CD4-positive, alpha-beta T cell (primary cell): ENCODE results near the gene PXK. TPM values are rescaled to one million over a fixed set of nuclear protein-coding genes. Genes with fewer than 3 reads are reported as not detected.

ENCODE experiments used
- ATAC-seq: fragments of 200-7000 bp; cut with Tn5 transposase; one replicate; pipeline ENCODE4 v1.10.0; 2022; ENCODE audit warnings: mild to moderate bottlenecking; ENCODE audit not compliant: poor library complexity
- CTCF ChIA-PET: fragments of 350-600 bp; sonication (Branson Sonifier 250); formaldehyde crosslinking; loops from one replicate; lab custom pipeline; 2021; ENCODE audit warnings: antibody characterized with exemption, inconsistent platforms; lab: Charles Lee
- POLR2A ChIA-PET: fragments of 350-600 bp; sonication (Branson Sonifier 250); formaldehyde crosslinking; loops from one replicate; lab custom pipeline; 2021; ENCODE audit warnings: antibody characterized with exemption, inconsistent platforms; lab: Charles Lee
- DNase-seq, 14 experiments: peaks; one replicate each; pipeline ENCODE4 v3.0.0-alpha.2; 2013 to 2020; ENCODE audit warnings: mixed read lengths in 2 of 14
- H3K27ac ChIP-seq, 2 donors: one replicate each; pipeline versions ENCODE4 v1.5.1 to v1.7.0; 2013; ENCODE audit warnings: low read length in 2 of 2, low read depth in 1 of 2, mild to moderate bottlenecking in 1 of 2
- H3K27me3 ChIP-seq, 2 experiments: 1 replicate in 1 of 2; 2 replicates in 1 of 2; pipeline versions ENCODE4 v1.6.1 to v1.7.0; 2013; ENCODE audit warnings: low read length in 2 of 2, control low read depth in 1 of 2, mild to moderate bottlenecking in 1 of 2, moderate library complexity in 1 of 2; ENCODE audit not compliant: insufficient read depth in 2 of 2, control insufficient read depth in 1 of 2
- H3K36me3 ChIP-seq: one replicate; pipeline ENCODE4 v1.6.1; 2013; ENCODE audit warnings: low read length, control low read depth; ENCODE audit not compliant: insufficient read depth
- H3K4me1 ChIP-seq: one replicate; pipeline ENCODE4 v1.6.1; 2013; ENCODE audit warnings: low read length, control low read depth; ENCODE audit not compliant: insufficient read depth
- H3K4me3 ChIP-seq: one replicate; pipeline ENCODE4 v1.5.1; 2013; ENCODE audit warnings: mild to moderate bottlenecking, low read length, moderate library complexity
- H3K9me3 ChIP-seq, 2 experiments: 1 replicate in 1 of 2; 2 replicates in 1 of 2; pipeline versions ENCODE4 v1.6.1 to v1.7.0; 2013; ENCODE audit warnings: low read length in 2 of 2, mild to moderate bottlenecking in 2 of 2, control low read depth in 1 of 2, moderate library complexity in 1 of 2; ENCODE audit not compliant: control insufficient read depth in 1 of 2, insufficient read depth in 1 of 2
- H3K27ac Mint-ChIP-seq: one replicate; pipeline ENCODE4 v1.8.0; 2020; ENCODE audit warnings: mixed read lengths
- H3K27me3 Mint-ChIP-seq: one replicate; pipeline ENCODE4 v1.8.0; 2021; ENCODE audit warnings: mixed read lengths
- H3K36me3 Mint-ChIP-seq: one replicate; pipeline ENCODE4 v1.8.0; 2021; ENCODE audit warnings: low read depth, mixed read lengths
- H3K4me1 Mint-ChIP-seq: one replicate; pipeline ENCODE4 v1.8.0; 2021; ENCODE audit warnings: low read depth, mixed read lengths
- H3K4me3 Mint-ChIP-seq: one replicate; pipeline ENCODE4 v1.8.0; 2020; ENCODE audit warnings: mild to moderate bottlenecking, mixed read lengths
- H3K9me3 Mint-ChIP-seq: one replicate; pipeline ENCODE4 v1.8.0; 2020; ENCODE audit warnings: mixed read lengths
- CTCF ChIP-seq: fragments of 200-600 bp; IDR thresholded peaks from one replicate; pipeline ENCODE4 v1.8.0; 2022; ENCODE audit warnings: antibody characterized with exemption, mild to moderate bottlenecking
- intact Hi-C, 2 experiments: fragments of 100-400 bp; cut with DNase I in 1 of 2; cut with micrococcal nuclease in 1 of 2; formaldehyde crosslinking; loops; one replicate each; pipeline versions ENCODE4 v1.15.1 to v1.9.0; 2023 to 2025; cut with DNase I, micrococcal nuclease
- total RNA-seq, 174 experiments: library from RNA in 2 of 174; stranded (reverse) in 2 of 174; gene quantifications; one replicate each; pipeline ENCODE4 v1.2.3 and lab custom pipeline; 2021 to 2026

PXK gene
- total RNA-seq, 2 experiments from 2014 or later = 12.5 to 14.8 TPM

- Mint-ChIP-seq H3K4me3 (no peak overlapping the region), H3K27ac (no peak overlapping the region), H3K4me1 (peaks cover 21% of the 10 kb centered on the region), H3K27me3 (no peaks in the 10 kb centered on the region), H3K36me3 (peaks cover 34% of the 10 kb centered on the region), H3K9me3 (no peaks in the 10 kb centered on the region)
- H3K27me3 ChIP-seq = no peaks in the 10 kb centered on the region
- H3K36me3 ChIP-seq = peaks cover 27% of the 10 kb centered on the region
- ATAC-seq (no peak), DNase-seq (no peak)
- POLR2A ChIA-PET = interaction anchor here (0.9 to 1.5 kb wide), 2 partner anchors 14 to 51 kb away, joined by 3 read pairs; no protein-coding TSS in a partner anchor
- no peak for TF ChIP-seq CTCF
- CTCF ChIA-PET = interaction anchor here (0.9 kb wide), 1 partner anchor 170 kb away, joined by 4 read pairs; the partner anchor contains the start of gene KCTD6
- intact Hi-C loops = loop anchor here (1.0 to 5.0 kb wide), 2 partner anchors 93 to 311 kb away; no protein-coding TSS in a partner anchor
- H3K4me1 ChIP-seq = peaks cover 9% of the 10 kb centered on the region
- no peak overlapping the region for H3K4me3 ChIP-seq
- no peak overlapping the region for H3K27ac ChIP-seq
- H3K9me3 ChIP-seq = no peaks in the 10 kb centered on the region
Observed at GRCh38 chr3:58321791-58322190, 10.9 kb upstream of the PXK start.

GRCh38 chr3:58322793-58323192 lies 9.9 kb upstream of the PXK start:
- Histone ChIP-seq H3K27me3 (no peaks in the 10 kb centered on the region), H3K4me1 (peaks cover 9% of the 10 kb centered on the region), H3K36me3 (peaks cover 17% of the 10 kb centered on the region), H3K27ac (no peak overlapping the region), H3K4me3 (no peak overlapping the region), H3K9me3 (no peaks in the 10 kb centered on the region)
- H3K36me3 Mint-ChIP-seq = peaks cover 25% of the 10 kb centered on the region
- intact Hi-C loops = loop anchor here (5.0 kb wide), 1 partner anchor 310 kb away; no protein-coding TSS in a partner anchor
- CTCF ChIA-PET = no interaction called here
- H3K27me3 Mint-ChIP-seq = no peaks in the 10 kb centered on the region
- no peak overlapping the region for H3K27ac Mint-ChIP-seq
- no peak for TF ChIP-seq CTCF
- H3K9me3 Mint-ChIP-seq = no peaks in the 10 kb centered on the region
- H3K4me1 Mint-ChIP-seq = peaks cover 17% of the 10 kb centered on the region
- H3K4me3 Mint-ChIP-seq = no peak overlapping the region
- POLR2A ChIA-PET = interaction anchor here (0.9 kb wide), 1 partner anchor 52 kb away, joined by 3 read pairs; no protein-coding TSS in a partner anchor
- DNase-seq (no peak), ATAC-seq (no peak)

- POLR2A ChIA-PET = interaction anchor here (1.0 kb wide), 1 partner anchor 9 kb away, joined by 3 read pairs; the partner anchor contains the start of gene PXK
- ATAC-seq = no peak
- H3K27ac ChIP-seq = no peak overlapping the region
- no peak overlapping the region for H3K4me3 Mint-ChIP-seq
- peak overlapping the region; percentile 81 for H3K27ac Mint-ChIP-seq
- no peak for TF ChIP-seq CTCF
- no peak overlapping the region for H3K4me3 ChIP-seq
- H3K4me1 Mint-ChIP-seq = peaks cover 17% of the 10 kb centered on the region
- CTCF ChIA-PET = interaction anchor here (1.3 kb wide), 1 partner anchor 18 kb away, joined by 5 read pairs; the partner anchor contains the start of genes HTD2 and RPP14
- peaks cover 16% of the 10 kb centered on the region for H3K36me3 Mint-ChIP-seq
- no peaks in the 10 kb centered on the region for H3K27me3 ChIP-seq
- no peaks in the 10 kb centered on the region for H3K9me3 ChIP-seq
- intact Hi-C loops = loop anchor here (5.0 kb wide), 1 partner anchor 309 kb away; no protein-coding TSS in a partner anchor
- no peaks in the 10 kb centered on the region for H3K9me3 Mint-ChIP-seq
- peaks cover 8% of the 10 kb centered on the region for H3K36me3 ChIP-seq
- no peaks in the 10 kb centered on the region for H3K27me3 Mint-ChIP-seq
- DNase-seq = no peak
- H3K4me1 ChIP-seq = peaks cover 9% of the 10 kb centered on the region
Observed at GRCh38 chr3:58323529-58324390, 8.9 kb upstream of the PXK start.
